ENCODE measurements around the gene HES4.

The HES4 gene

DNA sequence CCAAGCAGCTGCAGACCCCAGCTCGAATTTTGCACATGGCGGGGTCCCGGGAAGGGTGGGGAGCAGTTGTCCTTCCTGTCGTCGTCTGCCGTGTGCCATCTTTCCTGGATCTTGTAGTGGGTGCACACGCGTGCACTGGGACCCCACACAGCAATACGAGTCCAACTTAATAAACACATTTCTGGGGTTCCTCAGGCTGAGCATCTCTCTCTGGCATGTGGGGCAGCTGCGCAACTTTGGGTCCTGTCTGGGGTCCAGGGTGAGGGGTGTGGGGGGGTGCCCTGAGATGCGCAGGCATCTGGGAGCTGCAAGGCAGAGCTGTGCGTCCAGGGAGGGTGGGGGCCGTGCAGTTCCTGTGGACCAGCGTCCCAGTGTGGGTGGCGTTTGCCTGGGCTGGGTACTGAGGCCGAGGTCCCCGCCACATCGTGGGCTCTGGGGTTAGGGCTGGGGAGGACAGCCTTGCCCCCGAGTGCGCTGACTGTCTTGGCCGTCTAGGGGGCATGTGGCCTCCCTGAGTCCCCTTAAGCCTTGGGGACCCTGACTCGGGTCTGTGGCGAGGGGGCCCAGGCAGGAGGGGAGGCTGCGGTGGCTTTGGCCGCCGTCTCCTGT, 34.3 kb downstream of the HES4 start:
- no peak for DNase-seq (ENCODE audit: low spot score)

DNA sequence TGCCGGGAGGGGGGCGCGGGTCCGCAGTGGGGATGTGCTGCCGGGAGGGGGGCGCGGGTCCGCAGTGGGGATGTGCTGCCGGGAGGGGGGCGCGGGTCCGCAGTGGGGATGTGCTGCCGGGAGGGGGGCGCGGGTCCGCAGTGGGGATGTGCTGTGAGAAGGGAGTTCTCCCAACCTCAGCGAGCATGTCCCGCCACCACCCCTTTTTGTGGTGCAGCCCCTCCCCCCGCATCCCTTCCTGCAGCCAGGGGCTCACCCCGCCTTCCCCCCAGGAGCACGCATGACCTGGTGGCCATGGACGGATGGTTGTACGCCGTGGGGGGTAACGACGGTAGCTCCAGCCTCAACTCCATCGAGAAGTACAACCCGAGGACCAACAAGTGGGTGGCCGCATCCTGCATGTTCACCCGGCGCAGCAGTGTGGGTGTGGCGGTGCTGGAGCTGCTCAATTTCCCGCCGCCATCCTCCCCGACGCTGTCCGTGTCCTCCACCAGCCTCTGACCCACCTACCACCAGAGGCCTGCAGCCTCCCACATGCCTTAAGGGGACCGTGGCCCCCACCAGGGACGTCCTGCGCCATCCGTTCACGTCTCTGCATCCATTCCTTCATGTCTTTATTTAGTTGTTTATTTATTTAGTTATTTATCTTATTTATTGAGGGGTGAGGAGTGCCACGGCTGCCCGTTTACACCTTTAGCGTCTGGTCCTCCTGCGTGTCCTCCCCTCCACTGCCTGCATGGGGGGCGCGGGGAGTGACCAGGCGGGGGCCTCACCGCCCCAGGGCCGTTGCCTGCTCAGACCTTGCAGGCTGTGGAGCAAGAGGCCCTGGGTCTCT, 35.0 kb downstream of the HES4 start:
- no peak for DNase-seq (ENCODE audit: low spot score)

DNA sequence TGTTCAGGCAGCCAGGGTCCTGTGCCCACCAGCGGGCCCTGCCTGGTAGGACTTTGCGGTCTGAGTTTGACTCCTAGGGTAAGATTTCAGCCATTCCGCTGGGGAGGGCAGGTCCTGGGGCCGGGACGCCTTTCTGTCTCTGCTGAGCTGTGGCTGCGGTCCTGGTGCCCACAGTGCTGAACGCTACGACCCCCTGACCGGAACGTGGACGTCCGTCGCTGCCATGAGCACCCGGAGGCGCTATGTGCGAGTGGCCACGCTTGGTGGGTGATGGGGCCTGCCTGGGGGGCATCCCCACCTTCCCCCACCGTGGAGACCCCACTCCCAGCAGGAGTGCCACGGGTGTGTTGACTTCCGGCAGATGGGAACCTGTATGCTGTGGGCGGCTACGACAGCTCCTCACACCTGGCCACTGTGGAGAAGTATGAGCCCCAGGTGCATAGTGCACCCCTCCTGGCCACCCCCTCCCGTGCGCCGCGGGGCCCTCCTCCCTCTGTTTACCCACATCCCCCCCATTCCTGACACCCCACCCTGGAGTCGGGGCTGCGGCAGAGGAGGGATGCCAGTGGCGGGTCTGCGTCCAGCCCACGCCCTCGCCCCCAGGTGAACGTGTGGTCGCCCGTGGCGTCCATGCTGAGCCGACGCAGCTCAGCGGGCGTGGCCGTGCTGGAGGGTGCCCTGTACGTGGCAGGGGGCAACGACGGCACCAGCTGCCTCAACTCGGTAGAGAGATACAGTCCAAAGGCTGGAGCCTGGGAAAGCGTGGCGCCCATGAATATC, 36.0 kb downstream of the HES4 start:
- DNase-seq (ENCODE audit: low spot score), result no peak

DNA sequence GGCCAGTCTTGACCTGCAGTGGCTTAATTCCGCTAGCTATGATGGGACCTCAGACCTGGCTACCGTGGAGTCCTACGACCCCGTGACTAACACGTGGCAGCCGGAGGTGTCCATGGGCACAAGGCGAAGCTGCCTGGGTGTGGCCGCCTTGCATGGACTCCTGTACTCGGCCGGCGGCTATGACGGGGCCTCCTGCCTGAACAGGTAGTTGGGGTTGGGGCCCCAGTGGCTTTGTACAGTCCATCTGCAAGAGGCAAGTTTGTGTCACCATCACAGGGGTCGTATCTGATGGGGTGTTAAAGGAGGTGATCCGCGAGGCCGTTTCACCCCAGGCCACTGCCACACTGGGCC, 36.6 kb downstream of the HES4 start:
- DNase-seq (ENCODE audit: low spot score), result no peak

GRCh38 chr1:962381-963300, 37.3 kb downstream of the HES4 start:
- DNase-seq (ENCODE audit: low spot score), result no peak

GRCh38 chr1:961132-961669, 38.7 kb downstream of the HES4 start:
- DNase-seq (ENCODE audit: low spot score), result no peak

DNA sequence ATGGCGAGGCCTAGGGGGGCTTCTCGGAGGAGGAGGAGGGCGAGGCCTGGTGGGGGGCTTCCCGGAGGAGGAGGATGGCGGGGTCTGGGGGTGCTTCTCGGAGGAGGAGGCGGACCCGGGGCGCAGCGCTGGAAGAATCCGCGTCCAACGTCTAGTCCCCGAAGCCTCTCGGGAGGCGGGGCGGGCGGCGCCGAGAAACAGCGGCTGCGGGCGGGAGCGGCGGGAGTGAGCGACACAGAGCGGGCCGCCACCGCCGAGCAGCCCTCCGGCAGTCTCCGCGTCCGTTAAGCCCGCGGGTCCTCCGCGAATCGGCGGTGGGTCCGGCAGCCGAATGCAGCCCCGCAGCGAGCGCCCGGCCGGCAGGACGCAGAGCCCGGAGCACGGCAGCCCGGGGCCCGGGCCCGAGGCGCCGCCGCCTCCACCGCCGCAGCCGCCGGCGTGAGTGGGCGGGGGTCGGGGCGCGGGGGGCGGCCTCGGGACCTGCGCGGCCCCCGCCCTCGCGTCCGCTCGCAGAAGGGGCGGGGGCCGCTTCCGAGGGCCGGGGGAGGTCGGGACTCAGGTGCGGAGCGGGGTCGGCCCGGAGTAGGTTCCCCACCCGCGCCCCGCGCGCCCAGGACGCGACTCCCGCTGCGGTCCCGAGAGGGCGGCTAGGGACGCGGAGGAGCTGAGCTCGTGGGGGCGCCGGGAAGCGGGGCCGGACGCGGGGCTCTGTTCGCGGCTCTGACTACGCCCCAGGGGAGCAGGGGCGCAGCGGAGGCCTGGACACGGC, 39.4 kb downstream of the HES4 start, which contains the start of gene KLHL17:
KLHL17 (plus strand) TSS at position 222 of the 769 bp plus-strand sequence; CDS start at position 332, 110 bp downstream.
- peak; percentile 86 for DNase-seq (ENCODE audit: low spot score)

DNA sequence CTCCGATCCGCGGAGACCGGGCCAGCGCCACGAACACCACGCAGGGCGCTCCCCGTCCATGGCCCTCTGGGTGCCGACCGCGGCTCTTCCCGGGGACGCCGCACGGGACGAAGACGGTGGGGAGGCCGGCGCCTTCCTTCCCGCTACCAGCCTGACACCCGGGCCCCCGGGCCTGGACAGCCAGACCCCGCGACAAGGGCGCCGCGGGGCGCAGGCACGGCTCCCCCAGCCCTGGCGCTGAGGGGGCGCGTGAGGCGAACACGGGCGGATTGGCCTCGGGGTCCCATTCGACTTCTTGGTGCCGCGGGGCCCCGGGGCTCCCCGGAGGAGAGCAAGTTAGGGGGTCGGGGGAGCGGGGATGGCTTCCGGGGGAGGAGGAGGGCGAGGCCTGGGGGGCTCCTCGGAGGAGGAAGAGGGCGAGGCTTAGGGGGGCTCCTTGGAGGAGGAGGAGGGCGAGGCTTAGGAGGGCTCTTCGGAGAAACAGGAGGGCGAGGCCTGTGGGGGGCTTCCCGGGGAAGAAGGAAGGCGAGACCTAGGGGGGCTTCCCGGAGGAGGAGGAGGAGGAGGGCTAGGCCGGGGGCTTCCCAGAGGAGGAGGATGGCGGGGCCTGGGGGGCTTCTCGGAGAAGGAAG, 40.0 kb downstream of the HES4 start:
- no peak for DNase-seq (ENCODE audit: low spot score)

DNA sequence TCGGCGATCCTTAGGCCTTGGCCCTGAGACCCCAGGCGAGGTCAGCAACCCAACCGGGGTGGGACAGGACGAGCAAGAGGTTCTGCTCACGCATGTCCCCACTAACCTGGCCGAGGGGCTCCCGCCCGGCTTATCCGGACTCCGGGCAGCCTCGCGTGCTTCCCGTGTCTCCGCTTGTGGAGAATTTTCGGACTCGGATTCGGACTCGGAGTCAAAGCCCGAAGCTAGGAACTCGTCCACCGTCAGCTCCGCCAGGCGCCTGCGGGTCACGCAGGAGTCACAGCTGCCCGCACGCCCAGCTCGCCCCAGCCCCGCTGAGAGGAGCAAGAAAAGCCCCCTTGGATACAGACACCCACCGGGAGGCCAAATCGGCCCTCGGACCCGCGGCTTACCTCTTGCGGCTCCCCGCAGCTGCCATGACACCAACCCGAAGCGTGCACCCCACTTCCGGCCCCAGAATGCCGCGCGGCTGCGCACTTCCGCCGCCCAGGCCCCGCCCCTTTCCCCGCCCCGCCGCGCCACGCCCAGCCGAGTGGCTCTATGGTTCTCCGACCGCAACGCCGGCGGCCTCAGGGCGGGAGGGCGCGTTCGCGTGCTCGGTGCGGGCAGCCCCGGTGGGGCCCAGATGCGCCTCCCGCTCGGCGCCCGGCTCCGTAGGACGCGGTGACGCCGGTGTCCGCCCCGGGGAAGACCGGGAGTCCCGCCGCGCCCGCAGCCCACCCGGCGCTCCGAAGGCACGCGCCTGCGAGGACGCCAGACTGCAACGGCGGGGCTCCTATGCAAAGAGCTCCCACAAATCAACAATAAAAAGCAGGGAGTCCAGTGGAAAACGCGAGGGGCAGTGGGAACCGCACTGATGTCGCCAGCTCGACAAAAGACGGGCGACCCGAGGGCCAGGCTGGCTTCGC, 40.8 kb downstream of the HES4 start, which contains the start of gene NOC2L:
NOC2L (minus strand) TSS at position 434 of the 908 bp plus-strand sequence; CDS start at position 418, 16 bp downstream.
- peak; percentile 88 for DNase-seq (ENCODE audit: low spot score)

GRCh38 chr1:956636-957035, 43.3 kb downstream of the HES4 start:
- no peak for DNase-seq (ENCODE audit: low spot score)

DNA sequence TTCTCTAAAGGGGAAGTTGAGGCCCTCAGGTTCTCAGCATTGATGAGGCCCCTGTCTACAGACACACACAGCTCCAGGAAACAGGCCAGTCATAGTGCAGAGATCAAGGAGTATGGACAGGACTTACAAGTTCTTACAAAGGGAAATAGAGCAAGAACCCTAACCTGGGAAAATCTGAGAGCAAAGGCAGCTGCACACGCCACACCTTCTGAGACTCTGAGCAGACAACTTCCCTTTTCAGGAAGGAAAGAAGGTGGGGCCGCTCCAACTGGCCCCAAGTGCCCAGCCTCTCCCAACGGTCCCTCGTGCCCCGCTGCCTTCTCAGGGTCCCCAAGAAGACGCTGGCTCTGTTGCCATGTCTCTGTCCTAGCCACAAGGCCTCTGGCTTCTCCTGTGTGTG, 44.4 kb downstream of the HES4 start:
- no peak for DNase-seq (ENCODE audit: low spot score)

DNA sequence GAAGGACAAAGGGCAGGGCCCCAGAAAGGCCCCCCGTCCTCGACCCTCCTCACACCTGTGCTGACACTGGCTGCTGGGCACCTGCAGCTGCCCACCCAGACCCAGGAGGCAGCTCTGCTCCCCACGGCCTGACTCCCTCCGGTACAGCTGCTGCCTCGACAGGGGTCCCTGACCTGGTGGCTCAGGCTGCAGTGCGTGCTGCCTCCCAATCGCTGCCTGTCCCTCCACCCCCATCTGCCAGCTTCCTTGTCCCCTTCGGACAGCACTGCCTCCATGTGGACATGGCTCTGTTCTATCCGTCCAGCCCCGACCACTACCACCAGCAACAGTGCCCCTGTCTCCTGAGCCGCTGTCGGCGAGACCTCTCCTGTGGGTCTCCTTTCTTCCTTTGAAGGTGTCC, 45.0 kb downstream of the HES4 start:
- no peak for DNase-seq (ENCODE audit: low spot score)

- no peak for DNase-seq (ENCODE audit: low spot score)
Measured at GRCh38 chr1:953524-954320, 46.2 kb downstream of the HES4 start.

DNA sequence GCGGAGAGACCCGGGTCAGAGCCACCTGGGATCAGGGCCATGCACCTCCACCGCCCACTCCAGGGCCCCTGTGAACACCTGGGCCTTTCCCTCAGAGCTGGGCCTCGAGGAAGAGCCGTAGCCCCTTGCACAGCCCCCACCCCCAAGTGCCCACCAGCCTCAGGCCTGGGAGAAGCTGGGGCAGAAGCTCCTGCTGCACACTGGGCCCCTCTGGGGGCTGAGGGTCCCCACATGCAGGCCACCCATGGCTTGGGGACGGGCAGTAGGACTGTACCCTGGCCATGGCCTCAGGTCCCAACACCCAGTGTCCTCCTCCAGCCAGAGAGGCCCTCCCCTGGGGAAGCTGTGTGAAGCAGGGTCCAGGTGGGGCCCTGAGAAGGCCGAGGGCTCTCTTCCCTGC, 47.3 kb downstream of the HES4 start:
- no peak for DNase-seq (ENCODE audit: low spot score)

- DNase-seq (ENCODE audit: low spot score), result no peak
Measured at GRCh38 chr1:952201-952600, 47.7 kb downstream of the HES4 start.

GRCh38 chr1:951364-951763, 48.5 kb downstream of the HES4 start:
- no peak for DNase-seq (ENCODE audit: low spot score)

GRCh38 chr1:950881-951280, 49.0 kb downstream of the HES4 start:
- DNase-seq (ENCODE audit: low spot score), result no peak

GRCh38 chr1:950268-950667, 49.6 kb downstream of the HES4 start:
- no peak for DNase-seq (ENCODE audit: low spot score)
